KG1 (cell line): ENCODE results near the gene PPM1K.
A peak's percentile ranks its signal among the peaks of the same experiment; 100 is the strongest.

Source experiments
- DNase-seq: peaks from one replicate; lab custom pipeline; 2025; lab: John Stamatoyannopoulos, UW

The PPM1K gene

GRCh38 chr4:88216395-88216794 lies 68.0 kb downstream of the PPM1K start:
- no peak for DNase-seq

DNA sequence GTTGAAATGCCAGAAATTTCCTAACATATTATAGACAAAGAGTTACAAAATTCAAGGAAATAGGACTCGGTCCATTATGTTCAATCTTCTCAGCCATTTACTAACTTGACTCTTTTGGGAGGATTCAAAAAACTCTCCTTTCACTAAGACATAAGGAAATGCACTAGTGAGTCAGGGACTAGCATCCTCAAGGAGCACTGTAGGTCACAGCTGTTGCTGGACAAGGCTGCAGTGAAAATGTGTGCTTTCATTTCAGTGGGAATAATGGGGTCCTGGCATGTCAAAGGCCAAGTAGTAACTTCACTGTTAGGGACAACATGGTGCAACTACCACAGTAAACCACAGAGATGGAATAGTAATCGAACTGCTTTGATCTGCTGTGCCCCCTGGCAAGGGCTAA lies 69.0 kb downstream of the PPM1K start:
- DNase-seq = no peak

DNA sequence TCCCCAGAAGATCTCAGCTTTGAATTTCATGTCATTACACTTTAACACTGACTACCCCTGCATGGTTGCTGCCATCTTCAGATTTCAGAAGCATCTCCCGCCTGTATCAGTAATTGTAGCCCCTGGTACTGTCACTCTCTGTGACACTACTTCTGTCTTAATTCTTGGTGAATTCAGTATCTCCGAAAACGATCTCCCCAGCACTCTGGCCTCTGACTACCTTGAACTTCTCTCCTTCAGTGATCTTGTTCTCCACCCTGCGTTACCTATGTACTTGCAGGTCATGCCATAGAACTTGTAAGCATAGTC lies 72.2 kb downstream of the PPM1K start:
- DNase-seq = no peak

DNA sequence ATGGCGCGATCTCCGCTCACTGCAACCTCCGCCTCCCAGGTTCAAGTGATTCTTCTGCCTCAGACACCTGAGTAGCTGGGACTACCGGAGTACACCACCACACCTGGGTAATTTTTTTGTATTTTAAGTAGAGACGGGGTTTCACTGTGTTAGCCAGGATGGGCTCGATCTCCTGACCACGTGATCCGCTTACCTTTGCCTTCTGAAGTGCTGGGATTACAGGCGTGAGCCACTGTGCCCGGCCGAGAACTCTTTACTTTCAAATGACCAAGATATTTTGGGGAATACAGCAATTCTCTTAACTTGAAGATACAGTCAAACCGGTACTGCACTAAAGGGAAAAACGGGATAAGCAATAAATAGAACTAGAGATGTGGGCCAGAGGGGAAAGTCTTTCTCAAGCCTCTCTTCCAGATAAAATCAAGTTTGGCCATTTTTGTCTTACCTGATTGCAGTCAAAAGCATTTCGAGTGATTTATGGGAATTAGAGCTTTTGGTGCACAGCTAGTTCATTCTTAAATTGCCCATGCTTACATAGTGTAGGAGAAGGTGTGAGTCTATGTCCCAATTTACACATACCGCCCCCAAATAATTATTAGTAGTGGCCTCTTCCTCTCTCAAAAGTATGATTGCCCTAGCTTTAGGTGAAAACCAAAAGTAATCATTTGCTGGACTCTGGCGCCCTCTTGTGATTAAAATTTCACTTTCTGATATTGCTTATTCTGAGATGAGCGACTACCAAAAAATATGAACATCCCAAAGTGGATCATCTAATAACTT lies 72.7 kb downstream of the PPM1K start:
- DNase-seq = peak; percentile 83

DNA sequence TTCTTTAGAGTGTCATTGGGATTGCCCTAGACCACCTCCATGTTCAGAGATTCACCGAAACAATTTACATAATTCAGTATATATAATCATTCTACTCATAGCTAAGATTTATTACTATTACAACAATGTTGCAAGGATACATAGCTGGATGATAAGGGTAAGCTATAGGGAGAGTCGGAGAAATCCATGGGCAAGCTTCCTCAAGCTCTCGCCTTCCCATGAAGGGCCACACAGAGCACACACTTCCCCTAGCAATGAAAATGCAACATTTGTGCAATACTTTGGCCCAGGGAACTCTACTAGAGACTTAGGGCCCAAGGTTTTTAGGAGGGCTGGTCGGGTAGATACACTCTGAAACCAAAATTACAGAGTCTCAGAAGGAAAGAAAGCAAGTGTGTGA lies 76.2 kb downstream of the PPM1K start:
- no peak for DNase-seq
